Measurements from ENCODE around the gene RAB10. TPM values are rescaled to one million over a fixed set of nuclear protein-coding genes. Genes with fewer than 3 reads are reported as not detected.

The RAB10 gene
- total RNA-seq, 1 donor from 2014 or later, result 64.8 TPM

DNA sequence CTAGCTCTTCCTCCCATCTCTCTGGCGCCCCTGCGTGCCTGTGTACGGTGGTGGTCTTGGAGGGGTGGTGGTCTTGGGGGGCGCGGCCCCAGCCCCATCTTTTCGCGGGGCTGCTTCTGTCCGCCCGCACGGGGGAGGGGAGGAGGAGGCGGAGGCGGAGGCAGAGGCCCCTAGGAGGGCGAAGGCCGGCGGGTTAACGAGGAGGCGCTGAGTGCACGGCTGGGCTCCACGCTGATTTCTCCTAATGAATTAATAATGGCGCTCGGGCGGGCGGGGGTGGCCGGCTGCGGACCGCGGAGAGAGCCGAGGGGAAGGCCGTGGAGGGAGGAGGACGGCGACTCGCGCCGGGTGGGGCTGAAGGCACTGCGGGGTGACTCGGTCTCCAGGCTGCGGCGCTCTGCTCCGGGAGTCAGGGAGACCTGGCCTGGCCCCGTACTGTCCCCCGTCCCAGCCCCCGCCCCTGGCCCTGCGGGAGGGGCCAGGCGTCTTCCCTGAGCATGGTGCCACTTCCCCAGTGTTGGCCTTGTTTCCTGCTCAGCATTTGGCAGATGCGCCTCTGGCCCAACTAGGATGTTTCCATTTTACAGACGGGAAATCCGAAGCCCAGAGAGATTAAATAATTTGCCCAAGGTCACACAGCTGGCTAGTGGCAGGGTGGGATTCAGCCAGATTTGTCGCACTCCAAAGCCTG, 145.0 kb downstream of the RAB10 start:
- peak; percentile 70 for DNase-seq (ENCODE audit: low spot score)

- DNase-seq (ENCODE audit: low spot score), result no peak
These were observed 145.6 kb downstream of the RAB10 start for GRCh38 chr2:26179446-26179913.

- DNase-seq (ENCODE audit: low spot score), result no peak
These were observed 148.6 kb downstream of the RAB10 start for GRCh38 chr2:26182441-26182840.

GRCh38 chr2:26182887-26183630, 149.2 kb downstream of the RAB10 start:
- DNase-seq (ENCODE audit: low spot score), result no peak

GRCh38 chr2:26184121-26184520, 150.2 kb downstream of the RAB10 start:
- no peak for DNase-seq (ENCODE audit: low spot score)

DNA sequence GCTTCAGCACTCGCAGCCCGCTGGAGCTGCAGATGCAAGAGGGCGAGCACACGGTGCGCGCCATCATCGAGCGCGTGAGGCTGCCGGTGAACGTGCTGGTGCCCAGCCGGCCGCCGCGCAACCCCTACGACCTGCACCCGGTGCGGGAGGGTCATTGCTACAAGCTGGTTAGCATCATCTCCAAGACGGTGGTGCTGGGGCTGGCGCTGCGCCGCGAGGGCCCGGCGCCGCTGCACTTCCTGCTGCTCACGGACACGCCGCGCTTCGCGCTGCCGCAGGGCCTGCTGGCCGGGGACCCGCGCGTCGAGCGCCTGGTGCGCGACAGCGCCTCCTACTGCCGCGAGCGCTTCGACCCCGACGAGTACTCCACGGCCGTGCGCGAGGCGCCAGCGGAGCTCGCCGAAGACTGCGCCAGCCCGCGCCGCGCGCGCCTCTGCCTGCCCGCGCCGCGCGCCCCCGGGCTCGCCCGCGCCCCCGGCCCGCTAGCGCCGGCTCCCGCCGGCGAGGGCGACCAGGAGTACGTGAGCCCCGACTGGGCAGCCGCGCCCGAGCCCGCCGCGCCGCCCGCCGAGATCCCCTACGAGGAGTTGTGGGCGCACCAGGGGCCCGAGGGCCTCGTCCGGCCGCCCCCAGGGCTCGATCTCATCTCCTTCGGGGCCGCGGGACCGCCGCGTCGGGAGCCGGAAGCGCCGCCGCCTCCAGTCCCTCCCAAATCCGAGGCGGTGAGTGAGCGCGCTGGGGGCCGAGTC, 150.8 kb downstream of the RAB10 start:
- DNase-seq (ENCODE audit: low spot score), result peak; percentile 84

DNA sequence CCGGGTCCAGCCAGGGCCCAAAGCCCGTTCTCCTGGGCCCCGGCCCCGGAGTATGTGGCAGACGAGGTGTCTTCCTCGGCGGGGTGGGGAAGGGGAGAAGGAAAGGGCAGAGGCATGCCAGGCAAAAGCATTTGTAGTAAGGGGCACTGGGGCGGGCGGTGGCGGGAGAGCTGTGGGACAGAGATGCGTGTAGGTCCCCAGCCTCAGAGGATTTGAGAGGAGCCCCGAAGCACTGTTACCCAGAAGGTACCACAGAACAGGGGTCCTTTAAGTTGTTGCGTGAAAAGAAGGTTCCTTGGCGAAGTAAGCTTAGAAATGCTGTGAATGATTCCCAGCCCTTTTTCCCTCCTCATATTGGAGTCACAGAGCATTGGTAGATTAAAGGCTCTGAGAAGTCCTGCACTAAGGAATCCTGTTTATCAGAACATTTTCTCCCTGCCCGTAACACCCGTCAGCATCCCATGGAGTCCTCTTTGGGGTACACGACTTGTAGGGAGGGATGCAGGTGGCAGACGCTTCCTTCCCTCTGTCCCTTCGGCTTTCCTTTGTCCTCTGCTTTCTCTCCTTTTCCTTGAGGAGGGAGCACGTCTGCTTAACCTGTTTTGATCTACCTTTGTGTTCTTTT, 151.5 kb downstream of the RAB10 start:
- no peak for DNase-seq (ENCODE audit: low spot score)

GRCh38 chr2:26185954-26186770, 152.3 kb downstream of the RAB10 start:
- no peak for DNase-seq (ENCODE audit: low spot score)

Other genes starting within 250 kb of the RAB10 start
- gene ASXL2, start 155.6 kb upstream of the RAB10 start, total RNA-seq (ENCODE audit: insufficient read depth, low replicate concordance), result 7.9 TPM
- gene KIF3C, start 51.6 kb upstream of the RAB10 start, total RNA-seq (ENCODE audit: insufficient read depth, low replicate concordance), result 4.1 TPM
- gene GAREM2, start 139.0 kb downstream of the RAB10 start, total RNA-seq (ENCODE audit: insufficient read depth, low replicate concordance), result 1.7 TPM
- gene HADHA, start 210.5 kb downstream of the RAB10 start, total RNA-seq (ENCODE audit: insufficient read depth, low replicate concordance), result 102 TPM
- 77.0 TPM for gene HADHB, start 210.9 kb downstream of the RAB10 start, total RNA-seq (ENCODE audit: insufficient read depth, low replicate concordance)